Hematopoietic multipotent progenitor cell treated with erythropoietin and hydrocortisone succinate and interleukin-3 and kit ligand, for 6 days (in vitro differentiated cells): Measurements from ENCODE around the gene MAGEB6.
"Not testable (repeated sequence)": the region's sequence is repeated elsewhere in the genome, so short reads cannot be mapped to it uniquely, and the experiment has no call there.

ENCODE experiments used
- DNase-seq: peaks from one replicate; pipeline ENCODE4 v3.0.0-alpha.2; 2015

Gene MAGEB6, protein sequence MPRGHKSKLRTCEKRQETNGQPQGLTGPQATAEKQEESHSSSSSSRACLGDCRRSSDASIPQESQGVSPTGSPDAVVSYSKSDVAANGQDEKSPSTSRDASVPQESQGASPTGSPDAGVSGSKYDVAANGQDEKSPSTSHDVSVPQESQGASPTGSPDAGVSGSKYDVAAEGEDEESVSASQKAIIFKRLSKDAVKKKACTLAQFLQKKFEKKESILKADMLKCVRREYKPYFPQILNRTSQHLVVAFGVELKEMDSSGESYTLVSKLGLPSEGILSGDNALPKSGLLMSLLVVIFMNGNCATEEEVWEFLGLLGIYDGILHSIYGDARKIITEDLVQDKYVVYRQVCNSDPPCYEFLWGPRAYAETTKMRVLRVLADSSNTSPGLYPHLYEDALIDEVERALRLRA

DNA sequence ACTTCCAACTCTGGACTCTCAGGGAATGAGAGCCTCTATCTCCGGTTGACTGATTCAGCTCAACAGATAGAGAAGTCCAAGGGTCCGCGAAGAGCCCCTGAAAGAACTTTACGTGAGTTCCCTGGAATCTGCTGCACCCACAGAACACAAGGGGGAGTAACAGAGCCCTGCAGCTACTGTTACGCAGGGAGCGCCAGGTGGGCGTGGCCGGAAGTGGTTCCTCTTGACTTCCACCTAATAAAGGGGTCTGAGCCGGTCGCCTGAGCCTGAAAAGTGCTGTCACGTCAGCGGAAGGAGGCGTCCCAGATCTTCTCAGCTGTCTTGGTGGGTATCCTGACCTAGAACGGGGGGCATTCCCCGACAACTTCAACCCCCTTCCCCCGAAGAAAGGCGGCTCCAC is at the start of gene MAGEB6:
TSS of gene MAGEB6 (plus strand) at position 237 of the 400 bp plus-strand sequence. CDS start 1,407 bp downstream, outside the sequence.
- no peak for DNase-seq

DNA sequence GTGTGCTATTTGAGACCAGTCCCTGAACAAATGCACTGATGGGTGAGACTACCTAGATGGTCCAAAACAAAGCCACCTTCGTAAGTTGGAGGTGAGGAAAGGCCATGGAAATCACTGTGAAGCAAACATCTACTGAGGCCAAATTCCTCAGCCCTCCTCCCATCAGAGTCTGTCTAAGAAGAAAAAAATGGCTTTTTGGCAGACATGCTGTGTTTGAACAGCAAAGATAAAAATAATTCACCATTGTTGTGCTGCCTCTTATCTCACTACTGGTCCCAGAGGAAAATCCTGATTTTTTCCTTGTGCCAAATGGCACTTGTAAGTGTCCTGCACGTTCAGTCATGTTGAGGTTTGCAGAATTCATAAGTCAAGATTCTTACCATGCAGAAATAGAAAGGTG is 46.2 kb upstream of the MAGEB6 start:
- no peak for DNase-seq

DNA sequence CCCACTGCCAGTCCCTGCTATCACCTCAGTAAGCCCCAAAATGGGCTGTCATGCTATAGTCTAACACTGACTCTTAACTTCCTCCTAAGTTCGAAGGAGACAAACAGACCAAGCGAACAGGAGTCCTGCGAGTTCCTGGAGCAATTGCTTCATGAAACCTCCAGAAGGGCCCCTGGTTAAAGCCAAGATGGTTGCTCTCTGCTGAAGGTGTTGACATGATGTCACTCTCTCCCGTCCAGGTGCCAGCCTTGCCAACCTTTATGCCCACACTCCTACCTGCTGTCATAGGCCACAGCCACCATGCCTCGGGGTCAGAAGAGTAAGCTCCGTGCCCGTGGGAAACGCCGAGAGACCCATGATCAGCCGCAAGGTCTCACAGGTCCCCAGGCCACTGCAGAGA is 31.9 kb upstream of the MAGEB6 start, which contains the start of gene MAGEB6B:
TSS of gene MAGEB6B (plus strand) at position 301 of the 400 bp plus-strand sequence. CDS start at position 301, 0 bp downstream.
- no peak for DNase-seq

DNA sequence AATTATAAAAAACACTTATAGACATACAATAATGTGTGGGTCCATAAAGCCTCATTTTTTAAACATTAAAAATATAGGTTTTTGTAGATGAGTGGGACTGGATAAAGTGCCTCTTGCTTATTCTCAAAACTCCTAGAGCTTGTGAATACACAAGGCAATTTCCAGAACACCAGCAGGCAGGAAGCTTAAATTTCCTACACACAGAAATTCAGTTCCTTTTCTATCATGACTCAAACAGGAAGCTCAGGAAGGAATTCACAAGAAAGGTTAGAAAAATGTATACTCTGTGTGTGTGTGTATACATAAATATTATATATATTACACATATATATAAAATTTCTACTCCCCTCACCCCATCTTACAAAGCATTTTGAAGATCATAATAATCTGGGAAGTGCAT is 11.3 kb downstream of the MAGEB6 start:
- no peak for DNase-seq

DNA sequence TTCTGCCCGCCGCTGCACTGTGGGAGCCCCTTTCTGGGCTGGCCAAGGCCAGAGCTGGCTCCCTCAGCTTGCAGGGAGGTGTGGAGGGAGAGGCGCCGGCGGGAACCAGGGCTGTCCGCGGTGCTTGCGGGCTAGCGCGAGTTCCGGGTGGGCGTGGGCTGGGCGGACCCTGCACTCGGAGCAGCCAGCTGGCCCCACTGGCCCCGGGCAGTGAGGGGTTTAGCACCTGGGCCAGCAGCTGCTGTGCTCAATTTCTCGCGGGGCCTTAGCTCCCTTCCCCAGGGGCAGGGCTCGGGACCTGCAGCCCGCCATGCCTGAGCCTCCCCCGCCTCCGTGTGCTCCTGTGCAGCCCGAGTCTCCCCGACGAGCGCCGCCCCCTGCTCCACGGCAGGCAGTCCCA is 12.5 kb downstream of the MAGEB6 start:
- DNase-seq, result not testable (repeated sequence)

DNA sequence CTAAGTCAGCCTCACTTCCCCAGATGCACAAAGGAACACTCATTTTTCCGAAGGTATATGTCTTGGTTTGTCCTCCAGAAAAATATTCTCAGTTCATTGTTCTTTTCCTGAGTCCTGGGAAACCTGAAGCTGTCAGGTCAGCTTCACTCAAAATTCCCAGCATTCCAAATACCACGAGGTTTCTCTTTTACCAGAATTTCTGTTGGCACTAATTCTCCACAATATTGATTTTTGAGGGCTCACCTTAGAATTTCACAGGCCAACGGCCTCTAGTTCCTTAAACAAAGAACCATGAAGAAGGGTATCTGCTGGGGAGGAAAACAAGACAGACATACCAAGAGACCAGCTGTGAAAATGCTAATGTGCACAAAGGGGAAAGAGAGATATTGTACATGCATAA is 15.8 kb downstream of the MAGEB6 start:
- DNase-seq, result no peak

DNA sequence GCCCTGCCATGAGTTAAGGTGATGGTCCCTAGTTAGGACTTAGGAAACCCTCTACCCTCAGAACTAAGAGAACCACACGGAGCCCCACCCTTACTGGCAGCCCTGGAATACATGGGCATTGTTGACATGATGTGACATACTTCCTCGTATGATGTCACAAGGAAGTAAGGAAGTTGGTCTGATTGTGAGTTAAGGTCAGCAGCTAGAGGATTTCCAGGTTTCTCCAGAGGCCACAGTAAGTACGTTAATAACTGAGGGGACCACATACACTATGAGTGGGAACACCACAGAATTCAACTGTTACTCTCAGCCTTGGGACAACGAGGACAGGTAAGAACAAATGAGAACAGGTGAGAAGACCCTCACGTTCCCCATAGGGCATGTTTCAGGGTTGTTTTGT is 23.6 kb downstream of the MAGEB6 start, which contains the start of gene MAGEB5:
TSS of gene MAGEB5 (plus strand) at position 301 of the 400 bp plus-strand sequence. CDS start 1,133 bp downstream, outside the sequence.
- DNase-seq, result no peak

DNA sequence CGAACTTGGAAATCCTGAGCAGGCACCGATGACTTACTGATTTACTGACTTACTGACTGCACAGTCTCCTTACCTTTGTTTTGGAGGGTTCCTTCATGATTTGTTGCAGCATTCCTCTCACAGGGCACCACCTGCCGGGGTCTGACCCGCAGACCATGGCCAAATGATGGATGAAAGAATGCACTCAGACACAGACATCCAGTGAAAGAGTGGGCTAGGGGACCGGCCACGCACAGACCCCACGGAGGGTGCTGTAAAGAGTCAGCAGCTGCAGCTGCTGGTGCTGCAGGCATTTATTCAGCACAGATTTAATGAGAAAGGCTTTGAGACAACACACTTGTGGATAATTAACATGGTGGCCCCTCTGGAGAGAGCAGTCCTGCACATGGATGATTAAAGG is 27.1 kb downstream of the MAGEB6 start:
- no peak for DNase-seq

DNA sequence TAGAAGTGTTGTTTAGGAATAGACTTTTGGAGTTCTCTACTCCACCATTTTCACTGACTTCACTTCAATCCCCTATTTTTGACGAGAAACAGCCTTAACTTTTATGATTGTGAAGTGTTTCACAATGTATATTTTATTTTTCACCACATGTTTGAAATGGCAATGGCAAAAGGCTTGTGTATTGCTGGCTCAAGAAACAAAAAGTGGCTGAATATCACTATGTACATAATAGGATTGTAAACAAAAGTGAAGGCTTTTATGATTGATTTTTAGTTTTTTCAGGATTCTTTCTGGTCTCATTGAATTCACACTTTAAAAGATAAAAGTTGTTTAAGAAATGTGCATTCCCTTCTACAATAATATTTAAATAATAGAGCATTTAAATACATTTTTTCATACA is 41.9 kb downstream of the MAGEB6 start:
- no peak for DNase-seq
